ENCODE measurements around the gene FSTL4.

Gene FSTL4

DNA sequence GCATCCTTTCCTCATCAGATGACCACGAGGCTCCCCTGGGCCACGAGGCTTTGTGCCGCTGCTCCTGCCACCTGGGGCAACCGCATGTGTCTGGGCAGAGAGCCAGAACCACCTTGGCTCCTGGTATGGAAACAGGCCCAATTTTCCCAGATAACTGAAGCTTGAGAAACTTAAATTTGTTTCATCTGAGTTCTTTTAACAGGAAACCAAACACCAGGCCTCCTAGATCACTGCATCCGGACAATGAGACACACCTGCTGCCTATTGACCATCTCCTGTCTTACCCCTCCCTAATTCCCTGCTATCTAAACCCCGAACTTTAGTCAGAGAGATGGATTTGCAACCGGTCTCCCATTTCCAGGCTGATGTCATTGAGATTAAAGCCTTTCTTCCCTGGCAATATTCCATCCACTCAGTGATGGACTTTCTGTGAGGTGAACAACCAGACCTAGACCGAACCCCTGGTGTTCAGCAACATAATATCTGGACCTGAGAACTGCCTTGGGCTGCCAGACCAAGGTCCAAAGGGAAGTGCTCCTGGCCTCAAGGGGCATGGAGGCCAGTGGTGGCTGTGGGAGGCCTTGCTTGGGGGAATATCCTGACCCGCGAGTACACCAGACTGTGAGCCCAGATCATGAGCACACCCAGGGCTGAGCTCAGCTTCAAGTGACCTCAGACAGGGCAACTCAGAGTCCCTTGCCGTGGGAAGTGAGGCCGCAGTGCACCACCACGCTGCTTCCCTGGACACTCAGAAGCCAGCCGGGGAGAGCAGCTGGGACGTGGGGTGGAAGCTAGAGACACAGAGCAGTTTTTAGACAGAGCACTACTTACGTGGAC, 360.8 kb downstream of the FSTL4 start:
- DNase-seq: no peak

DNA sequence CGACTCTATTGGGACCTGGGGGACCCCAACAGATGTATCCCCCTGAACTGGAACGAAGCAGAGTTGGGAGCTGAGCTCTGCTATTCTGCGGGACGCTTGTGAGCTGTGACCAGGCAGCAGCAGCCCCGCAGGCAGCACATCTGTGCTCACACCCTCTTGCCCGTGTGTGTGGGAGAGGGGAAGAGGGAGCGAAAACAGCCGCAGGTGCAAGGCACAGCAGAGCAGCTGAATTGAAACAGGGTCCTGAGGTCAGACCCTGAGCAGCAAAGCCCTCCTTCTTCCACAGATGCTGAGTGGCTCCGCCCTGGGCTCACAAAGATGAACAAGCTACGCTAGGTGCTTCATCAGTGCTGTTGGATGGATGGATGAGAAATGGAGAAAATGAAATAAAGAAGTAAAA, 361.8 kb downstream of the FSTL4 start:
- no peak for DNase-seq

DNA sequence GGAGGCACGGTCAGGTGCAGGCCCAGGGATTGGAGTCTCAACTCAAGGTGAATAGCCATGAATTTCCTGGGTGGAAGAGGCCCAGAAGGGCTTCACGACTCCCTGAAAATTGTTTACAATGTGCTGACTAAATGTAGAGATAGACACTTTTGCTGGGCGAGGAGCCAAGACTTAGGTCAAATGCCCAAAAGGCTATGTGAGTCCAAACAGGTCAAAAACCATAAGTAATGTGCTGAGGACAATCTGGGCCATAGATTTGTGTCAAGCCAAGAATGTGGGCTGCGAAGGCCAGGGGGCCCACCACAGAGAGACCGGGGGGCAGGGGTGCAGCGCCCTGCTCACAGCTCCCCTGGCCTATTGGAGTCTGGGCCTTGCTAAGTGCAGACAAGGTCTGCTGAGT, 362.7 kb downstream of the FSTL4 start:
- no peak for DNase-seq

DNA sequence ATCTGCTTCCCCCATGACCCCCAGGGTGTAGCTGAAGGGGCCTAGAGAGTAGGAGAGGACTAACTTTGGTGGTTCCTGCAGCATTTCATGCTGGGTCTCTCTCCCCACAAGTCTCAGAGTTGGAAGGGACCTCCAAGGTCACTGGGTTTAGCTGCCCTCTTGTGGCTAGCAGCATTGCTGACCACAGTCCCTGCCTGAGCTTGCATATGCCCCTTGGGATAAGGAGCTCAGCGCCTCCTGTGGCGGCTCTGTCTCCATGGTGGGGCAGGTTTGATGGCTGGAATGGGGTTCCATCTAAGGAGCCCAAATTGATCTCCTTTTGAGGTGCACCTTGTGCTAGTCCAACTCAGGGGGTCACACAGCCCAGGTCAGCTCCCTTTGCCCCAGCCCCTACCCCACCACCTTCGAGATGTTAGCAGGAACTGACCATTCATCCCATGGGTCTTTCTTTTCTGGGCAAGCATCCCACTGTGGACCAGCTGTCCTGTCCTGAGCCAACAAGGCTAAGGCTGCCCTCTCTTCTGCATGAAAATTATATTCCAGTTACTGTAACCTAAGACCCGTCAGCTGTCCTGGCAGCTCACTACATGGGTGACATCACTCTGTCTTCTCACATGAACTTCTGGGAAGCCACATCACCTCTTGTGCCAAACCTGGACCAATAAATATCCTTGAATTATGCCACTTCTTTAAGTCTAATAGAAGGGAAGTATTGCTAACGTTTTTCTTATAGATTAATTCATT, 364.3 kb downstream of the FSTL4 start:
- DNase-seq: no peak

DNA sequence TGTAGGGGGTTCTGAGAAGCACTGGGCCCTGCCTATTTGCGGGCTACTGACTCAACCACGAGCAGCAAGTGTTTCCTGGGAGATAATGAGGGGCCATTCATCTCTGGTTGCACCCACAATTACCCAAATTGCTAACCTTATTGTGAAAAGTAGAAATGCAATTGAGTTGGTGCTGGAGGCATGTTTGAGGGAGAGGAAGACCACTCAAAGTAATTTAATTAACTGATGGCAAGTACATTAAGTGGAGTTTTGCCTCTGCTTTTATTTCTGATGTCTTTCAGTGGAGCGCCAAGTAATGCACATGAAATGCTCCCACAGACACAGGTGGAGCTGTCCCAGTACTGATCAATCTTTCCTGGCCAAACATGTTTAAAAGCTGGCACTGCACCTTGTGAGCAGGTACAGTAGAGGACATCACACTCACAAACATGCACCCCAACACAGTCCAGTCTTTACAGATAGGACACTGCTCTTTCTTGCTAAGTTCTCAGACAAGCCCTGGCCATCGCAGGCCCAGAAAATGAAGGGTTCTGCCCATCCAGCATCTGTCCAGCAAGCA, 365.1 kb downstream of the FSTL4 start:
- DNase-seq: no peak

DNA sequence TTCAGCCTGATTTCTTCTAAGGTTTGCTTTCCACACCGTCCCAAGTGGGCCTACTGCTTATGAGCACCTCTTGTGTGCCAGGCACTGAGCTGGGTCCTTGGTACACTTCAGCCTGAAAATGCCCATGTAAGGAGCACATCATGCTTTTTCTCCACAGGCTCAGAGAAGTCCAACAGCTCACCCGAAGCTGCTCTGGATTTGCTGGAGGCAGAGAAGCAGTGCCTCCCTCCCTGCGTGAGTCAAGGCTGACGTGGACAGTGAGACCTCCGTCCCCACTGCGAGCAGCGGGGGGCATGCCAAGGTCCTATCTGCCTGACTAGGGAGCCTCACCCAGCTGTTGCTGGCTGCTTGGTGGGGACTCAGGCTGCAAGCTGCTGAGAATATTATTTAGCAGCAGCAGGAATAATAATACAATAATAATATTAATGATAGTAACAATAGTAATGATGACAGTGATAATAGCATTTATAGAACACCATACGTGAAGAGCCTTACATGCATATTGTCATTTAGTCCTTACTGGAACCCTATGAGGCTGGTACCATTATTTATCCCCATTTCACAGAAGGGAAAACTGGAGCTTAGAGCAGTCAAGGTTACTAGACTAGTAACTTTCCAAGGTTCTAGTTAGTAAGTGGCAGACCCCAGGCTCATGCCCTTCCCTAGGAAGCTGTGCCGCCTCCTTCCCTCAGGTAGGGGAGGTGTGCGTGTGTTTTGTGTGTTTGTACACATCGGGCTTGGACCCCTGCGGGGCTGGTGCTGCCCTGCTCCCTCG, 365.8 kb downstream of the FSTL4 start:
- no peak for DNase-seq

DNA sequence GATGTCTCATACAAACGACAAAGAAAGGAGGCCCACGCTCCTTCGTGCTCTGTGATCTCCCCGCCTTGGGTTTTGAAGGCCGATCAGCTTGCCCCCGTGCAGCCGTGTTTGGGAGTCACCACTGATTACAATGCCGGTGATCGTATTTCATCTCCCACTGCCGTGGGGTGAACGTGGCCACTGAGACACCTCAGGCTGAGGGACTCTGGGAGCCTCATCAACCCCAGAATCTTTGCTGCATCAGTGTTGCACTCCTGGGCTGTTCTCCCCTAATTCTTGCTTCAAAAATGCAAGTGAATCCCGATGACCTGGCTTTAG, 366.3 kb downstream of the FSTL4 start:
- no peak for DNase-seq

DNA sequence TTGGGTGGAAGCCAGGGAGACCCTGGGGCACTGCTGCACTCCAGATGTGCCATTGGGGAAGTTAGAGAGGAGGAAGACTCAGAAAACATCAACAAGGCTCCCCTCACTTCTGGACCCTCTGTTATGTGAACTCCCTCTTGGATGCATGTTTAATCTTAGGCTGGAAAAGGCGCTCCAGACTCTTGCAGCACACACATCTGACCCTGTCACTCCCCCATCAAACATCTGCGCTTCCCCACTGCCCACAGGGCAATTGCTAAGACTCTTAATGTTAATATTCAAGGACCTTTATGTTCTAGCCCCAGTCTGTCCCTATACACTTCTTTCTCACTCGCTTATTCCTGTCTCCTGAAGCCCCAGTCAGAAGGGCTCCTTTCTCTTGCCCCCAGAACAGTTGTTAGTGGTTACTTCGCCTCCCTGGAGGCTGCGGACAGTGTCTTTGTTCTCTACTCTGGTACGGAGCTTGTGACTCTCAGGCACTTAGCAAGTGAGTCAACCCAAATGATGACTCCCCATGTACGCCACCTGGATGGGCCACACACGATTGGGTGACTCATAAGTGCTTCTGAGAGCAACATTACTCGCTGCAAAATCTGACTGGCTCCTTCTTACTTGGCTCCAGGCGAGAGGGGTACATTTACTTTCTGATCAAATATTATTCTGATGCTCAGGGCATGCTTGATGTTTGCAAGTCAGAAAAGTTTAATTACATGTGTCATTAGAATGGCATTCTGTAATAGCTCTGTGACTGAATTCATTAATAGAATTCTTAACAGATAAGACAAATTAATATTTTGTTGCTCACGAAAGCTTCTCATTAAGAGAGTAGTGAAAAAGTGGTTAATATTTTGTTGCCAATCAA, 366.9 kb downstream of the FSTL4 start:
- DNase-seq: no peak

DNA sequence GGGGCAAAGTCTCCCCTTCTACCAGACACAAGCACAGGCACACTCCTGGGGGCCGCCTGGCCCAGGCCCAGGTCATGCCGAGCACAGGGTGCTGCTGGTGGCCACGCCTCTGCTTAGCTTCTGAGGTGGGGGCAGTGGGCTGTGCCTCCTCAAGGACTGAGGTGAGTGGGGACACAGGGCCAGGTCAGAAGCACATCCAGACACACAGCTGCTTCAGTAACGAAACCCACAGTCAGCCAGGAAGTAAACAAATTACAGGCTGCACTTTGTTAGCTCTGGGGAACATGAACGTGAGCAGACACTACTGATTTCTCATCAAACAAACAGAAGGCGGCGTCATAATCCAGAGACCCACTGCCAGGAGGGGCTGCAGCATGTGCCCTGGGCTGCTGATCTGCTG, 368.1 kb downstream of the FSTL4 start:
- no peak for DNase-seq

DNA sequence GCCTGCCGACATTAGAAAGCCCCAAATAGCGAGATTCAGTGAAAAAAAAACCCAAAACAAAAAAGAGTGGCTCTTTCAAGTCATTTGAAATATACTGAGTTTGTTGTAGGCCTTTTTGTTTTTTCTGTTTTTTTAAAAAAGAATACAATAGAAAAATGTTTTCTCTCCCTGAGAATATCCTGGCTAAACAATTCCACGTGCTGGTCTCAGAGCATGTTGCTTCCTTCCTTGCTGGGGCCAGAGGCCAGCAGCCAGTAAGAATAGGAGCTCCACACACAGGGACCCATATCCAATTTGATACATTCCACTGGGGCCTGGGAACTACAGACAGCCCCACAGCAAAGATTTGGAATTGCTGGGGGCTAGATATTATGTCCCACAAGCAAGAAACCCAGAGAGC, 369.1 kb downstream of the FSTL4 start:
- DNase-seq: no peak

DNA sequence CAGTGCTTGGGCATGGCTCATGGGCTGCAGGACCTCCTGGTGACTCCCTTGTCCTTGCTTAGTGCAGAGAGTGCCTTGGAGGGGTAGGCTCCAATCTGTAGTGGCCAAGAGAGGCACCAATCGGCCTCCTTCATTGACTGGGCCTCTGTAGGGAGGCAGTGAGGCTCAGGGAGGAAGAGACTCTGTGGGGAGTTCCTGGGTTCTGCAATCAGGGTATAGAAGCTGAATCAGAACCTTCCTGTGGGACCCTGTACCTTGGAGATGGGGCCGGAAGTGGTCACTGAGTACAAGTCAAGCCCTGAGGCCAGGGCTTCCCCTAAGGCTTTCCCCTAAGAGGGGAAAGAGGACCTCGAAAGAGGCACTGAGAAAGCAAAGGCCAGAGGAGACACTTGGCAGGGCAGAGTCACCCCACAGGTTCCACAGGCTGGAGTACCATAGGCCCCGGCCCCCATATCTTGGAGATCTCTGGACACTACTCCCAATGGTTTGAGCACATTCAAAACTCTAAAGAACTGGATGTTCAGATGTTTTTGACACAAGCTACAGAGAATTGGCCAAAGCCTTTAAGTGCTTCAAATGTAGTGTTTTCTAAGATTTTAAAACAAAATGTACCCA, 370.0 kb downstream of the FSTL4 start:
- DNase-seq: no peak

DNA sequence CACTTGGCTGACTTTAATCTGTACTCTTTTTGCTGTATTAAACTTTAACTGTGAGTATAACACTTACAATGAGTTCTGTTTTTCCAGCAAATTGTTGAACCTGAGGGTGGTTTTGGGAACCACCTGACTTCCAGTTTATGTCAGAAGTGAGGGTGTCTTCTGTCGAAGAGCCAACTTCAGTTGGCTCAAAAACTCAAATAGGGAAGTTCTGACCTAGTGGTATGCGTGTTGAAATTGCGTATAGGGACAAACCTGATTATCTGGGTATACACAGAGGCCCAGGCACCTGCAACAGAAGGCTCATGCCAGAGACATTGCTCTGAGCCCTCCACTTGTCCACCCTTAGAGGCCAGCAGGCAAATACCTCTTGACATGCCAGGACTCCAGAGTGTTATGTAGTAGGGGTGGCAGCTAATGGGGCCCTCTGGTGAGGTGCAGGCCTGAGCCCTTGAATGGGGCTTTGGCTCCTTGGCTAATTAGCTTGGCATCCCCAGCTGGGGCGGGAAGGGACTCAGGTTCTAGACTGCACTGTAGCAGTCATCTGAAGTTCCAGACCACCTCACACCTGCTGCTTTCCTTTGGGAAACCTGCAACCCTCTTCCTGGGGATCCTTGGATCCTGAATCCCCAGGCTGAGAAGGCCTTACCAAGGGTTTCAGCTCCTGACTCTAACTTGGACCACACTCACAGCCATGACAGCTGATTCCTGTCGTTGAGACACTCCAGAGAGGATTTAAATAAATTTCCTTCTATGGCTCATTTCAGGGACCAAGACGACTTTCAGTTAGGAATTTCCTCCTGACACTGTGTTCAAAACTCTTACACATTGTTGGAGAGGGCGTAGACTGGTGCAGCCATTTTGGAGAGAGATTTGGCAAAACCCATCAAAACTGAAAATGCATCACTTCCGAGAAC, 370.9 kb downstream of the FSTL4 start:
- DNase-seq: no peak

DNA sequence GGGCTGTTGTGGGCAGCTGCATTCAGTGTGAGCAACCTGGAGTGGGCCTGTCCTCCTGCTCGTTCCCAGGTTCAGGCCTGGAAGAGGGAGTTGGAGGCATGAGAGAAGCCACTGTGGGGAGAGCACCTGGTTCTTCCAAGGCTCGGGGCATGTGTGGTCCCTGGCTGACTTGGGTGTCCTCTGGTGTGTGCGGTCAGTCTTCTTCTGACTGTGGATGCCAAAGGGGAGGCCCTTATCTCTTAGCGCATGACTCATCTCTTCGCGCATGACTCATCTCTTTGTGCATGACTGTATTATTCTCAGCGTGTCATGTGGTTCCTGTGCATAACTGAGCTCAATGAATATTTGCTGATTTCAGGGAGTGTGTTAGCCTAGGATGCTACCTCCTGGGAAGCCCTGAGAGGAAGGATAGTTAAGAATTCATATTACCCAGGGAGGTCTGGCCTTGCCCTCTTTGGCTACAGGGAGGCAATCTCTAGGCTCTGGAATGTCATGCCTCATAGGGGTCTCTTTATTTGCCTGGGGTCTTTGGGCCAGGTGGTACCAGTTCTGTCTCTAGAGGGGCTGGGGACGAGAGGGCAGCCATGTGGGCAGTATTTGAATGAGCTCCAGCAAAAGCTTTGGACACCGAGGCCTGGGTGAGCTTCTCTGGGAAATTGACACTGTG, 371.8 kb downstream of the FSTL4 start:
- no peak for DNase-seq

DNA sequence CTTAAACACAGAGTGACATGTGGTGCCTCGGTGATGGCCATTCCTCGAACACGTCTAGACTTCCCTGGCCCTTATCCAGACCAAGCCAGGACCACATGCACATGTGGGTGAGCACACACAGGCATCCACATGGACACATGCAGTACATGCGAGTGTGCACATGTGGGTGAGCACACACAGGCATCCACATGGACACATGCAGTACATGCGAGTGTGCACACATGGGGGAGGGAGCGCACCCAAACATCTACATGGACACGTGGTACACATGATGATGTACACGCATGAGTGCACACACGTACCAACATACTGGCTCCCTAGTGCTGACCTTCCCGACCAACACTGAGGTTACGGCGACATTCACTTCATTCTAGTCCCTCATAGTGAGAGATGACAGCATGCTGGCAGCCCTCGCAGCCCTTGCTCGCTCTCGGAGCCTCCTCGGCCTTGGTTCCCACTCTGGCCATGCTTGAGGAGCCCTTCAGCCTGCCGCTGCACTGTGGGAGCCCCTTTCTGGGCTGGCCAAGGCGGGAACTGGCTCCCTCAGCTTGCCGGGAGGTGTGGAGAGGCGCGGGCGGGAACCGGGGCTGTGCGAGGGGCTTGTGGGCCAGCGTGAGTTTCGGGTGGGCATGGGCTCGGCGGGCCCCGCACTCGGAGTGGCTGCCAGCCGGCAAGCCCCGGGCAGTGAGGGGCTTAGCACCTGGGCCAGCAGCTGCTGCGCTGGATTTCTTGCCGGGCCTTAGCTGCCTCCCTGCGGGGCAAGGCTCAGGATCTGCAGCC, 373.7 kb downstream of the FSTL4 start:
- DNase-seq: no peak

DNA sequence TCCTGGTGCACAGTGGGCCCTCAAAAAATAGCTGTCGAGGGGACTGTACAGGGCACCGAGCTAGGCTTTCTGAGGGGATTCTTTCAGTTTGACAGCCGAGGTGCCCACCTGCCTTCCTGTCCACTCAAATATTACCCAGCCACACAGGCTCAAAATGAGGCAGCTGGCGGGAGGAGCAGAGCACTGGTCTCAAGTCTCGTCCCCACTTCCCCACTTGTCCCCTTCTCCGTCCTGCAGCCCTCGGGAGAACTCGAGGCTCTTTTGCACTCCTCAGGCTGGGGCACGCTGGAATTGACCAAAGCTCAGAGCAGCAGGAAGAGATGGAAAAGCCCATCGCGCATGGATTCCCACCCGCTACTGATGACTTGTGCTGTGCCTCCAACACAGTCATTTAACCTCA, 375.4 kb downstream of the FSTL4 start:
- DNase-seq: no peak

DNA sequence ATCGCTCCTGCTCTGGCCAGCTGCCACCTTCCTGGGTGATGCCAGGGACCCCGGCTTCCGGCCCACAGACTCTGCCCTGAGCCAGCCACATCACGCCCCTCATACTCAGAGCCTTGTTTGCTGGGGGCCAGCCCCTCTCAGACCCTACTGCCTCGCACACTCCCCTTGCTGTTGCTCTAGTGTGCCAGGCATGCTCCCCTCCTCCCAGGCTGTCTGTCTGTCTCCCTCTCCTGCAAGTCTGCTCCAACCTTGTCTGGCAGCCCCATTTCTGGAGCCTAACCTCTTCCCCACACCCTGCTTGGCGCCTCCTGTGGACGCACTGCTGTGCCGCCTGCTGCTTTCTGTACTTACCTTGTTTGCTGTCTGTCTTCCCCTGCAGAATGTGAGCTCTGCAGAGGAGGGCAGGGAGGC, 375.8 kb downstream of the FSTL4 start:
- no peak for DNase-seq

DNA sequence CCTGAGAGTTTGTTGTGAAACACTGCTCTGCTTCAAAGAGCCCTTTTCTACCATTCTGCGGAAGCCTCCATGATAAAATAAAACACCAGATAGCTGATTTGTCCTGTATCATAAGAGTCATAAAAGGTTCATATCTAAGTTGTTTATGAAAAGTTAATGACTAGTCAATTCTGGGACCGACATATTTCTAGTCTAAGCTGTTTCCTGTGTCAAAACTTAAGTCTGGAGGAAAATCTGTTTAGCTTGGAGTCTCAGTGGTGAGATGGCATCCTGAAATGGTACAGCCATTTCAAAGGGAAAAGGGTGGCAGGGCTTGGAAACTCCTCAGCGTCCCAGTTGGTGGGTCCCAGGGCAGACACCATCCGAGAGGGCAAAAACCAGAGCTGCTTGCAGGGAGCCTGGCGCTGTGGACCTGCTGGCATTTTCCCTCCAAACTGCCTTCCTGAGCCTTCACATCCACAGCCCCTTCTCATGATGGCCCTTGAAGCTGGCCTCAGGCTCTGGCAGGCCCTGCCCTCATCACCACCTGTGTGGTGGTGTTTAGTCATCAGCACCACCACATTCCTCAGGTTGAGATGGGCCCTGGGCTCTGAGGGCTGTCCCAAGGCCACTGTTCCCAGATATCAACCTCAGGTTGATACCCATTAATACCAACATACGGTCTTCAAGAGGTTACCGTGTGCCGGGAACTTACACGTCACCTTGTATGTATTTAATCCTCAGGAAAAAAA, 376.5 kb downstream of the FSTL4 start:
- DNase-seq: no peak

DNA sequence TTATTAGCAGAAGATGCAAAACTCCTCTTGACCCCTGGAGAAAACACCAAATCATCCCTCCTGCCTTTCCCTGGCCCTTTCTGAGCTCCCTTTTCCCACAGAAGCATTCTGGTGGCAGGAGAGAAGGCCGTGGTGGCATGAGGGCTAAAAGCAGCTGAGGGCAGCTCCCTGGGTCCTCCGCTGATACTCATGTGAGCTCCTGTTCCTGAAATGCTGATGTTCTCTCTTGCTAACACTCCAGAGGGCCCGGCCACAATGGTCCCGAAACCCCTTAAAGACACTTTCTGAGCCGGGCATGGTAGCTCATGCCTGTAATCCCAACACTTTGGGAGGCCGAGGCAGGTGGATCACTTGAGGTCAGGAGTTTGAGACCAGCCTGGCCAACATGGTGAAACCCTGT, 377.4 kb downstream of the FSTL4 start:
- no peak for DNase-seq

DNA sequence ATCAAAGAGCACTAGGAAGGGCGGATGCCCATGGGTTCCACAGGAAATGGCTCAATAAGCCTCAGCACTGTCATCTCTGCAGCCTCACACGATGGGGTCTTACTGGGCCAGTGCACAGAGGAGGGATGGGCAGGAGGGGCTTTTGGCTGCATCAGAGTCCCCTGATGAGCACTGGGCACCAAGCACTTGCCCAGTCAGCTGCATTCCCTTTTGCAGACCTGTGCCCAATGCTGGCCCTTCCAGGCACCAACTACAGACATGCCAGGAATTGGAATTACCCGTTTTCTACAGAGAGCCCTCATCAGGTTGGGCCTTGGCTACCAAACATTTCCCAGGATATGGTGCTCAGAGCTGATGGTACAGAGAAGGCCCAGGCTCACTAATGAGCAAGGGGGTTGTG, 378.1 kb downstream of the FSTL4 start:
- no peak for DNase-seq

All from CD4-positive, alpha-beta T cell treated with Interleukin-10 for 1 hour (primary cell).